Measurements from ENCODE around the gene TJP3. TPM values are rescaled to one million over a fixed set of nuclear protein-coding genes. Genes with fewer than 3 reads are reported as not detected.
A peak's percentile ranks its signal among the peaks of the same experiment; 100 is the strongest.

TJP3 gene
- total RNA-seq, 1 donor from 2014 or later: 14.7 TPM

DNA sequence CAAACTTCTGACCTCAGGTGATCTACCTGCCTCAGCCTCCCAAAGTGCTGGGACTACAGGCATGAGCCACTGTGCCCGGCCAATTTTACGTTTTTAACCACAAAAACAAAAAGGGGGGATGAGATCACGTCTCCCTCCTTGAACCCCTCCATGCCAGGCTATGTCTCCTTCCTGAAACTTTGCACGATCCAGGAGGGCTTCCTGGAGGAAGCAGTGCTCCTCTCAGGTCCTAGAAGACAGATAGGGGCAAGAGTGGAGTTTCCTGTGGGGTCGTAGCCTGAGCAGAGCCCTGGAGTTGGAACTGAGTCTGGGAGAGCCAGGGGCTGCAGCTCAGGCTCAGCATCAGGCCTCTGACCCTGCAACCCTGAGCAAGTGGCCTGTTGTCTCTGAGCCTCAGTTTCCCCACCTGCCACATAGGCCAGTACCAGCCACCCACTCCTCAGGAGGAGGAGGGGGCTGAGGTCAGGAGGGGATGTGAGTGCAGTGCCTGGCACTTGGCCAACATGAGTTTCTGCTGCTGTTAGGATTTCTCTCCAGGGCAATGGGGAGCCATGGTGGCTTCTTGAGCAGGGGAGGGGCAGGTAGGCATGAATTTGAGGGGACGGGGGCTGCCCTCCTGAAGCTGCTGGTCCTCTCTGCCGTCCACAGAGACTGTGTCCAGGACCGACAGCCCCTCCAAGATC, 37.3 kb downstream of the TJP3 start:
- peaks cover 2% of the 10 kb centered on the region for H3K27me3 Mint-ChIP-seq (ENCODE audit: insufficient read depth, low read depth)

DNA sequence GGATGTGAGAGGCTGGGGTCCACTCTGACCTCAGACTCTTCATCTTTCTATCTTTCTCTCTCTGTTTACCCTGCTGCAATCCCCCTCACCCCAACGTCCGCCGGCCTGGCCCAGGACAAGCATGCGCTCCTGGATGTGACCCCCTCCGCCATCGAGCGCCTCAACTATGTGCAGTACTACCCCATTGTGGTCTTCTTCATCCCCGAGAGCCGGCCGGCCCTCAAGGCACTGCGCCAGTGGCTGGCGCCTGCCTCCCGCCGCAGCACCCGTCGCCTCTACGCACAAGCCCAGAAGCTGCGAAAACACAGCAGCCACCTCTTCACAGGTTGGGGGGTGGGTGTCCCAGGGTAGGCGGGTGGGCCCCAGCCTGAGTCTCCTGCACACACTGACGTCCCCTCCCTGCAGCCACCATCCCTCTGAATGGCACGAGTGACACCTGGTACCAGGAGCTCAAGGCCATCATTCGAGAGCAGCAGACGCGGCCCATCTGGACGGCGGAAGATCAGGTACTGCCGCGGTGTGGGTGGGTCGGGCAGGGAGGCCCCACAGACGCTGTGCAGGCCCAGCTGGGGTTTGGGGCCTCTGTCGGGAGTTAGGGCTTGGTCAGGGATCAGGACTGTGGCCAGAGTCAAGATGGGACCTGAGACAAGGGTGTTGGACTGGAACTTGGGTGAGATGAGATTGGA, 38.3 kb downstream of the TJP3 start:
- H3K9me3 ChIP-seq (ENCODE audit: low read depth): no peaks in the 10 kb centered on the region
- H3K27me3 ChIP-seq: no peaks in the 10 kb centered on the region
- no peak overlapping the region for H2AFZ ChIP-seq (replicated peaks)
- DNase-seq (ENCODE audit: low spot score): no peak
- no peaks in the 10 kb centered on the region for H4K20me1 ChIP-seq (ENCODE audit: low read depth)
- H3K4me3 Mint-ChIP-seq: no peak overlapping the region
- no peak overlapping the region for H3K27ac ChIP-seq
- H3K4me1 ChIP-seq: no peaks in the 10 kb centered on the region
- H3K27ac Mint-ChIP-seq: peak overlapping the region; percentile 83
- H3F3A ChIP-seq (ENCODE audit: low read depth): no peaks in the 10 kb centered on the region
- no peak overlapping the region for H3K4me2 ChIP-seq
- H3K27me3 Mint-ChIP-seq (ENCODE audit: insufficient read depth, low read depth): peaks cover 2% of the 10 kb centered on the region
- no peaks in the 10 kb centered on the region for H3K36me3 ChIP-seq
- no peaks in the 10 kb centered on the region for H3K36me3 Mint-ChIP-seq
- H3K79me2 ChIP-seq (ENCODE audit: low read depth): no peaks in the 10 kb centered on the region
- TF ChIP-seq EZH2 (IDR thresholded peaks at IDR 0.05): no peak
- no peak for TF ChIP-seq EZH2phosphoT487 (IDR thresholded peaks at IDR 0.05)
- TF ChIP-seq, protein P1, sequence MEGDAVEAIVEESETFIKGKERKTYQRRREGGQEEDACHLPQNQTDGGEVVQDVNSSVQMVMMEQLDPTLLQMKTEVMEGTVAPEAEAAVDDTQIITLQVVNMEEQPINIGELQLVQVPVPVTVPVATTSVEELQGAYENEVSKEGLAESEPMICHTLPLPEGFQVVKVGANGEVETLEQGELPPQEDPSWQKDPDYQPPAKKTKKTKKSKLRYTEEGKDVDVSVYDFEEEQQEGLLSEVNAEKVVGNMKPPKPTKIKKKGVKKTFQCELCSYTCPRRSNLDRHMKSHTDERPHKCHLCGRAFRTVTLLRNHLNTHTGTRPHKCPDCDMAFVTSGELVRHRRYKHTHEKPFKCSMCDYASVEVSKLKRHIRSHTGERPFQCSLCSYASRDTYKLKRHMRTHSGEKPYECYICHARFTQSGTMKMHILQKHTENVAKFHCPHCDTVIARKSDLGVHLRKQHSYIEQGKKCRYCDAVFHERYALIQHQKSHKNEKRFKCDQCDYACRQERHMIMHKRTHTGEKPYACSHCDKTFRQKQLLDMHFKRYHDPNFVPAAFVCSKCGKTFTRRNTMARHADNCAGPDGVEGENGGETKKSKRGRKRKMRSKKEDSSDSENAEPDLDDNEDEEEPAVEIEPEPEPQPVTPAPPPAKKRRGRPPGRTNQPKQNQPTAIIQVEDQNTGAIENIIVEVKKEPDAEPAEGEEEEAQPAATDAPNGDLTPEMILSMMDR (IDR thresholded peaks at IDR 0.05): no peak
- no peaks in the 10 kb centered on the region for H3K9me3 Mint-ChIP-seq
- H3K9ac ChIP-seq: no peak overlapping the region
- H3K4me1 Mint-ChIP-seq: no peaks in the 10 kb centered on the region
- no peak overlapping the region for H3K4me3 ChIP-seq

More for the DNA sequence above, 37.3 kb downstream of the TJP3 start:
- Histone ChIP-seq H3K27me3 (no peaks in the 10 kb centered on the region), H4K20me1 (ENCODE audit: low read depth) (no peaks in the 10 kb centered on the region), H3F3A (ENCODE audit: low read depth) (no peaks in the 10 kb centered on the region), H3K27ac (no peak overlapping the region), H3K4me2 (no peak overlapping the region), H2AFZ (replicated peaks) (no peak overlapping the region), H3K4me1 (no peaks in the 10 kb centered on the region), H3K36me3 (no peaks in the 10 kb centered on the region), H3K79me2 (ENCODE audit: low read depth) (no peaks in the 10 kb centered on the region), H3K9ac (no peak overlapping the region), H3K4me3 (no peak overlapping the region), H3K9me3 (ENCODE audit: low read depth) (no peaks in the 10 kb centered on the region)
- H3K4me1 Mint-ChIP-seq: no peaks in the 10 kb centered on the region
- no peaks in the 10 kb centered on the region for H3K36me3 Mint-ChIP-seq
- no peak overlapping the region for H3K27ac Mint-ChIP-seq
- no peak for DNase-seq (ENCODE audit: low spot score)
- no peaks in the 10 kb centered on the region for H3K9me3 Mint-ChIP-seq
- no peak overlapping the region for H3K4me3 Mint-ChIP-seq
- TF ChIP-seq, protein P1 (IDR thresholded peaks at IDR 0.05): no peak
- no peak for TF ChIP-seq EZH2 (IDR thresholded peaks at IDR 0.05)
- TF ChIP-seq EZH2phosphoT487 (IDR thresholded peaks at IDR 0.05): no peak

DNA sequence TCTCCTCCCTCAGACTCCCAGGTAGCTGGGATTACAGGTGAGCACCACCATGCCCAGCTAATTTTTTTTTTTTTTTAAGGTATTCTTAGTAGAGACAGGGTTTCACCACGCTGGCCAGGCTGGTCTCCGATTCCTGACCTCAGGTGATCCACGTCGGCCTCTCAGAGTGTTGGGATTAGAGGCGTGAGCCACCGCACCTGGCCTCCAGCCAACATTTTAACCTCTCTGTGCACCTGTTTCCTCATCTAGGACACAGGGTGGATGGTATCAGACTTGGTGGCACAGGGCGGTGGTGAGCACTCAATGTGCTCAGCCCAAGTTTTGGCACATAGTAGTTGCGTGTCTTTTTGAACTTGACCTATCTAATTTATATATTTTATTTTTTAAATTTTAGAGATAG, 40.8 kb downstream of the TJP3 start:
- no peak overlapping the region for H3K9ac ChIP-seq
- Mint-ChIP-seq H3K4me1 (no peaks in the 10 kb centered on the region), H3K36me3 (peaks cover 5% of the 10 kb centered on the region), H3K9me3 (no peaks in the 10 kb centered on the region), H3K27ac (no peak overlapping the region), H3K27me3 (ENCODE audit: insufficient read depth, low read depth) (peaks cover 2% of the 10 kb centered on the region), H3K4me3 (no peak overlapping the region)
- no peaks in the 10 kb centered on the region for H3K27me3 ChIP-seq
- H3K4me3 ChIP-seq: no peak overlapping the region
- no peaks in the 10 kb centered on the region for H3K36me3 ChIP-seq
- no peaks in the 10 kb centered on the region for H3K79me2 ChIP-seq (ENCODE audit: low read depth)
- no peak for DNase-seq (ENCODE audit: low spot score)
- H3F3A ChIP-seq (ENCODE audit: low read depth): no peaks in the 10 kb centered on the region
- H3K9me3 ChIP-seq (ENCODE audit: low read depth): no peaks in the 10 kb centered on the region
- no peaks in the 10 kb centered on the region for H3K4me1 ChIP-seq
- no peak overlapping the region for H3K27ac ChIP-seq
- H2AFZ ChIP-seq (replicated peaks): no peak overlapping the region
- no peak overlapping the region for H3K4me2 ChIP-seq
- TF ChIP-seq, protein P1 (IDR thresholded peaks at IDR 0.05): no peak
- TF ChIP-seq EZH2phosphoT487 (IDR thresholded peaks at IDR 0.05): no peak
- no peak for TF ChIP-seq EZH2 (IDR thresholded peaks at IDR 0.05)
- H4K20me1 ChIP-seq (ENCODE audit: low read depth): no peaks in the 10 kb centered on the region

All from neural progenitor cell (in vitro differentiated cells).